Activated CD4-positive, alpha-beta T cell treated with anti-CD3 and anti-CD28 coated beads, Interleukin-2, amount 50 U/mL, for 24 hours (primary cell): Measurements from ENCODE around the gene ANO7.
A peak's percentile ranks its signal among the peaks of the same experiment; 100 is the strongest.

Experiments
- DNase-seq, 2 donors: peaks; one replicate each; pipeline ENCODE4 v3.0.0-alpha.2; 2020; ENCODE audit warnings: low read depth in 1 of 2, low spot score in 1 of 2

Gene ANO7

GRCh38 chr2:241271706-241272302, 83.3 kb downstream of the ANO7 start:
- peak; percentile 30 to 45 for DNase-seq

GRCh38 chr2:241272303-241273209, 84.1 kb downstream of the ANO7 start:
- DNase-seq, result peak in 1 of 2 donors; percentile 4

GRCh38 chr2:241273210-241274020, 84.9 kb downstream of the ANO7 start:
- DNase-seq, result no peak

GRCh38 chr2:241274127-241274526, 85.7 kb downstream of the ANO7 start:
- no peak for DNase-seq
